HepG2 (cell line): Measurements from ENCODE around the gene C20orf204. TPM values are rescaled to one million over a fixed set of nuclear protein-coding genes. Genes with fewer than 3 reads are reported as not detected.

Experiments used
- ASH2L ChIP-seq: fragments of 300-600, 200-600 bp; sonication (generic); IDR thresholded peaks from 2 replicates; pipeline ENCODE4 v1.7.0; 2017; ENCODE audit warnings: low read depth, mild to moderate bottlenecking, moderate library complexity, mixed read lengths, low read length; ENCODE audit not compliant: insufficient read length
- CCAR2 ChIP-seq: fragments of 200-400 bp; formaldehyde crosslinking; optimal IDR thresholded peaks from 2 replicates; pipeline ENCODE3; 2018; ENCODE audit warnings: low read depth, mild to moderate bottlenecking, low read length, moderate library complexity
- E2F2 ChIP-seq: sonication (generic); formaldehyde crosslinking; IDR thresholded peaks from 2 replicates; pipeline ENCODE4 v1.4.0; 2020; ENCODE audit warnings: missing genetic modification reagents, borderline replicate concordance
- ESRRA ChIP-seq: sonication (generic); formaldehyde crosslinking; IDR thresholded peaks from 2 replicates; pipeline ENCODE4 v1.5.1; 2020; ENCODE audit warnings: mild to moderate bottlenecking, low read depth, missing genetic modification reagents
- ETV6 ChIP-seq: sonication (generic); formaldehyde crosslinking; conservative IDR thresholded peaks from 2 replicates; pipeline ENCODE4 v1.4.0; 2020; ENCODE audit warnings: missing genetic modification reagents
- FOXA3 ChIP-seq: IDR thresholded peaks from 2 replicates; pipeline ENCODE4 v1.6.1; 2016; ENCODE audit warnings: missing genetic modification reagents, missing compliant biosample characterization
- FOXJ3 ChIP-seq: sonication (generic); formaldehyde crosslinking; IDR thresholded peaks from 2 replicates; pipeline ENCODE4 v1.4.0; 2020; ENCODE audit warnings: missing genetic modification reagents, mild to moderate bottlenecking, borderline replicate concordance
- HNF4A ChIP-seq: sonication (generic); formaldehyde crosslinking; IDR thresholded peaks from 2 replicates; pipeline ENCODE4 v1.4.0; 2020; ENCODE audit warnings: missing genetic modification reagents
- NR1H2 ChIP-seq: sonication (generic); formaldehyde crosslinking; IDR thresholded peaks from 2 replicates; pipeline ENCODE4 v1.8.1; 2022; ENCODE audit warnings: low read depth, missing genetic modification reagents, borderline replicate concordance
- PPARG ChIP-seq: conservative IDR thresholded peaks from 2 replicates; pipeline ENCODE4 v1.6.1; 2016; ENCODE audit warnings: missing biosample characterization, missing genetic modification reagents
- SNAI1 ChIP-seq: sonication (generic); formaldehyde crosslinking; IDR thresholded peaks from 2 replicates; pipeline ENCODE4 v1.5.0; 2020; ENCODE audit warnings: mild to moderate bottlenecking, missing genetic modification reagents, borderline replicate concordance
- STAT5B ChIP-seq: sonication (generic); formaldehyde crosslinking; IDR thresholded peaks from 2 replicates; pipeline ENCODE4 v1.4.0; 2020; ENCODE audit warnings: missing genetic modification reagents
- TEAD2 ChIP-seq: sonication (generic); formaldehyde crosslinking; IDR thresholded peaks from 2 replicates; pipeline ENCODE4 v1.9.0; 2021; ENCODE audit warnings: missing genetic modification reagents
- ZGPAT ChIP-seq: IDR thresholded peaks from 2 replicates; pipeline ENCODE4 v1.6.1; 2016; ENCODE audit warnings: mild to moderate bottlenecking
- ZMYM2 ChIP-seq: sonication (generic); formaldehyde crosslinking; IDR thresholded peaks from 2 replicates; pipeline ENCODE4 v1.8.0; 2022; ENCODE audit warnings: mild to moderate bottlenecking, missing genetic modification reagents
- ZNF256 ChIP-seq: sonication (generic); formaldehyde crosslinking; conservative IDR thresholded peaks from 2 replicates; pipeline ENCODE4 v1.4.0; 2020; ENCODE audit warnings: missing genetic modification reagents
- ZNF367 ChIP-seq: sonication (generic); formaldehyde crosslinking; IDR thresholded peaks from 2 replicates; pipeline ENCODE4 v1.4.0; 2020; ENCODE audit warnings: missing genetic modification reagents, borderline replicate concordance
- ZNF572 ChIP-seq: sonication (generic); formaldehyde crosslinking; IDR thresholded peaks from 2 replicates; pipeline ENCODE4 v1.5.1; 2020; ENCODE audit warnings: mild to moderate bottlenecking, missing genetic modification reagents
- ZNF749 ChIP-seq: sonication (generic); formaldehyde crosslinking; IDR thresholded peaks from 2 replicates; pipeline ENCODE4 v1.8.0; 2022; ENCODE audit warnings: mild to moderate bottlenecking, missing genetic modification reagents, moderate library complexity, borderline replicate concordance
- ZNF782 ChIP-seq: sonication (generic); formaldehyde crosslinking; IDR thresholded peaks from 2 replicates; pipeline ENCODE4 v1.4.0; 2020; ENCODE audit warnings: missing genetic modification reagents, mild to moderate bottlenecking, borderline replicate concordance
- ZZZ3 ChIP-seq: sonication (generic); formaldehyde crosslinking; IDR thresholded peaks from 2 replicates; pipeline ENCODE4 v1.4.0; 2020; ENCODE audit warnings: missing genetic modification reagents, mild to moderate bottlenecking, borderline replicate concordance
- polyA plus RNA-seq, 8 experiments: library from polyadenylated mRNA; depleted of rRNA in 3 of 8; stranded (reverse) in 7 of 8; unstranded in 1 of 8; fragments of >200 nt; fragmentation: Illumina TruSeq in 4 of 8; extraction: Trizol in 4 of 8; gene quantifications; 2 replicates each; pipeline versions ENCODE4 v1.2.1 to v1.2.3, GENCODE V29; 2011 to 2016; ENCODE audit warnings: low read depth in 4 of 8, missing spikeins in 1 of 8, mixed read lengths in 1 of 8; ENCODE audit not compliant: insufficient read depth in 1 of 8
- total RNA-seq, 5 experiments: library from RNA; depleted of rRNA; stranded (reverse); fragments of >200 nt; fragmentation: Illumina TruSeq; extraction: Trizol; gene quantifications; 2 replicates each; pipeline ENCODE4 v1.2.3, GENCODE V29; 2016; ENCODE audit warnings: low read depth in 1 of 5
- TF ChIP-seq, protein P1 (sequence below): IDR thresholded peaks from 2 replicates; pipeline ENCODE4 v1.6.1; 2016; ENCODE audit warnings: low read depth
- TF ChIP-seq, protein P2 (sequence below): sonication (generic); formaldehyde crosslinking; IDR thresholded peaks from 2 replicates; pipeline ENCODE4 v1.8.1; 2022; ENCODE audit warnings: mild to moderate bottlenecking, missing genetic modification reagents
- TF ChIP-seq, protein P3 (sequence below): sonication (generic); formaldehyde crosslinking; IDR thresholded peaks from 2 replicates; pipeline ENCODE4 v1.8.1; 2023; ENCODE audit warnings: mild to moderate bottlenecking, missing genetic modification reagents, borderline replicate concordance

C20orf204 gene
- total and polyA plus RNA-seq, 2 of the 13 experiments (the other 11 are each of a cell fraction or from before 2014, with no cell fraction given): 22.1 to 80.0 TPM

DNA sequence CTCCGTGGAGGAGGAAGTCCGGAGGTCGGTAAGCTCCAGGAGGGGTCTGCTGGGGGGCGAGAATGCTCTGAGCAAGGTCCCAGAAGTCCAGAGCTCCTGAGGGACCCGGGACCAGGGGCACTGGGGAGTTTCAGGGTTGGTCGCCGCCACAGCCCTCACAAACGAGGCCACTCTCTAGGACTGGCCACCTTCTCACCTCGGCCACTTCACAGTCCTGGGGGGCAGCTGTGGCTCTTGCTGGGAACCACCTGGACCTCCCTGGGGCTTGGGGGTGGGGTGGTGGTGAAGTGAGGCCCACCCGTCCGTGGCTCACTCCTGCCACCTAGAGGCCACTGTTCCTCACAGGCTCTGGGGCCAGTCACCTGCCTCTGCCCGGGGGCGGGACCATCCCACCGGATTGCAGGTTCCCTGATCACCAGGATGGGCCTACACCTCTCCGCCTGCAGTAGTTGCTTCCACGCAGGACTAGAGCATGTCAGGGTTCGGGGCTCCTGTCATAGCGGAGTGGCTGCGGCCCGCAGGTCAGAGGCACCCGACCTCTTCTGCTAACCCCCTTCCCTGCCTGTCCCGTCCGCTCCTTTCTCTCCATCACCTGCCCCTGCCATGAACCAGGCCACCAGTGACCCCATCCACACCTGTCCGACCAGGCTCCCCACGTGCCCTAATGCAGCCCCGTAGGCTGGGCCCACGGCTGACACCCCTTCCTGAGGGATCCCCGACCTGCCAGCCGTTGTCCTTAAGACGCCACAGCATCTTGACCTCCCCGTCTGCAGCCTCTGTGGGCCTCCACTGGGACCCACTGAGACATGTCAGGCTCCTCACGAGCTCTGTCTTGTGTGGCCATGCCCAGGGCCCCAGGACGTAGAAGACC is 21.9 kb downstream of the C20orf204 start (continued):
- TF ChIP-seq, protein P1, sequence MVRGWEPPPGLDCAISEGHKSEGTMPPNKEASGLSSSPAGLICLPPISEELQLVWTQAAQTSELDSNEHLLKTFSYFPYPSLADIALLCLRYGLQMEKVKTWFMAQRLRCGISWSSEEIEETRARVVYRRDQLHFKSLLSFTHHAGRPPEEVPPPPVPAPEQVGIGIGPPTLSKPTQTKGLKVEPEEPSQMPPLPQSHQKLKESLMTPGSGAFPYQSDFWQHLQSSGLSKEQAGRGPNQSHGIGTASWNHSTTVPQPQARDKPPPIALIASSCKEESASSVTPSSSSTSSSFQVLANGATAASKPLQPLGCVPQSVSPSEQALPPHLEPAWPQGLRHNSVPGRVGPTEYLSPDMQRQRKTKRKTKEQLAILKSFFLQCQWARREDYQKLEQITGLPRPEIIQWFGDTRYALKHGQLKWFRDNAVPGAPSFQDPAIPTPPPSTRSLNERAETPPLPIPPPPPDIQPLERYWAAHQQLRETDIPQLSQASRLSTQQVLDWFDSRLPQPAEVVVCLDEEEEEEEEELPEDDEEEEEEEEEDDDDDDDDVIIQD (CRISPR knock-in tag): peak; percentile 46; the same call in 1 of the 2 replicates
- TF ChIP-seq ZNF367 (peak; percentile 52; the same call in 1 of the 2 replicates), ZNF782 (CRISPR knock-in tag) (peak; percentile 96), PPARG (0 out of 2 replicates have a peak, but pooled peaks have one; percentile 21), CCAR2 (no peak), ZNF572 (peak; percentile 48), FOXJ3 (CRISPR knock-in tag) (no peak), ASH2L (no peak), NR1H2 (CRISPR knock-in tag) (0 out of 2 replicates have a peak, but pooled peaks have one; percentile 24), TEAD2 (CRISPR knock-in tag) (no peak), ZGPAT (CRISPR knock-in tag) (peak; percentile 52; the same call in 1 of the 2 replicates), ZZZ3 (CRISPR knock-in tag) (no peak), ZNF256 (0 out of 2 replicates have a peak, but pooled peaks have one; percentile 13), ZMYM2 (CRISPR knock-in tag) (no peak), HNF4A (CRISPR knock-in tag) (peak; percentile 55; the same call in 1 of the 2 replicates), ETV6 (CRISPR knock-in tag) (no peak; the same call in 1 of the 2 replicates), E2F2 (CRISPR knock-in tag) (0 out of 2 replicates have a peak, but pooled peaks have one; percentile 86), STAT5B (0 out of 2 replicates have a peak, but pooled peaks have one; percentile 12), FOXA3 (CRISPR knock-in tag) (peak; percentile 54), ZNF749 (CRISPR knock-in tag) (no peak), SNAI1 (no peak), ESRRA (CRISPR knock-in tag) (peak; percentile 16; the same call in 1 of the 2 replicates)
- TF ChIP-seq, protein P2, sequence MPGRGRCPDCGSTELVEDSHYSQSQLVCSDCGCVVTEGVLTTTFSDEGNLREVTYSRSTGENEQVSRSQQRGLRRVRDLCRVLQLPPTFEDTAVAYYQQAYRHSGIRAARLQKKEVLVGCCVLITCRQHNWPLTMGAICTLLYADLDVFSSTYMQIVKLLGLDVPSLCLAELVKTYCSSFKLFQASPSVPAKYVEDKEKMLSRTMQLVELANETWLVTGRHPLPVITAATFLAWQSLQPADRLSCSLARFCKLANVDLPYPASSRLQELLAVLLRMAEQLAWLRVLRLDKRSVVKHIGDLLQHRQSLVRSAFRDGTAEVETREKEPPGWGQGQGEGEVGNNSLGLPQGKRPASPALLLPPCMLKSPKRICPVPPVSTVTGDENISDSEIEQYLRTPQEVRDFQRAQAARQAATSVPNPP (CRISPR knock-in tag): no peak
- TF ChIP-seq, protein P3, sequence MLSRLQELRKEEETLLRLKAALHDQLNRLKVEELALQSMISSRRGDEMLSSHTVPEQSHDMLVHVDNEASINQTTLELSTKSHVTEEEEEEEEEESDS (CRISPR knock-in tag): no peak
